Testis (tissue), 2 donors: ENCODE measurements around the gene OR9G1.

Experiments
- POLR2A ChIP-seq: fragments of 450-650 bp; IDR thresholded peaks from one replicate; pipeline ENCODE4 v1.6.1; 2017; ENCODE audit warnings: antibody characterized with exemption, mild to moderate bottlenecking, moderate library complexity
- TF ChIP-seq, protein P1 (sequence below), 3 experiments: fragments of 450-650 bp in 2 of 3; fragments of 200-600 bp in 1 of 3; sonication (generic) in 1 of 3; IDR thresholded peaks; one replicate each; pipeline ENCODE4 v1.5.1; 2016 to 2019; ENCODE audit warnings: antibody characterized with exemption in 3 of 3, mild to moderate bottlenecking in 2 of 3, moderate library complexity in 1 of 3

DNA sequence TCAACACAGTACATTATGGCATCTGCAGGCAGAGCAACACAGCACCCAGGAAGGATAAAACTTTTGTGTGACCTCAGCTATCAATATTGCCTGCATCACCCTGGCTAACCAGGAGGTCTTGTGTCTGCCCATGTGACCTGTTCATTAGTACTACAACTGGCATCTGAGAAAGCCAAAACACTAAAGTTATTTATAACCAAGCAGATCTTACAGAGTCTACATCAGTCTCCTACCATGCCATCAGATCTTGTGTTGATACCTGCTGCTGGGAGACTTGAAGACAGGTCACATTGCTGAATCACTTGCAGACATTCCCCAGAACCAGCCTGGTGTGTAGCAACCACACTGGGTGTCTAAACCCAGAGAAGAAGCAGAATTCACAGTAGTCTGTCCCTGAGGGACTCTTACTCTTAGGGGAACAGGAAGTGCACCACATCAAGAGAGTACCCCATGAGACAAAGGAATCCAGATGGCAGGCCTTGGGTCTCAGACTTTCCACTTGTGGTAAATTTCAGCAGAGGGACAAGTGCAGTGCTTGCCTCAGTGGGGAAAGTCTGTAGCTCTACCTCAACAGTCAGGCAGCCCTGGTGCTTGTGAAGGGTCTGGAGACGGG, 7.0 kb downstream of the OR9G1 start:
- TF ChIP-seq, protein P1, sequence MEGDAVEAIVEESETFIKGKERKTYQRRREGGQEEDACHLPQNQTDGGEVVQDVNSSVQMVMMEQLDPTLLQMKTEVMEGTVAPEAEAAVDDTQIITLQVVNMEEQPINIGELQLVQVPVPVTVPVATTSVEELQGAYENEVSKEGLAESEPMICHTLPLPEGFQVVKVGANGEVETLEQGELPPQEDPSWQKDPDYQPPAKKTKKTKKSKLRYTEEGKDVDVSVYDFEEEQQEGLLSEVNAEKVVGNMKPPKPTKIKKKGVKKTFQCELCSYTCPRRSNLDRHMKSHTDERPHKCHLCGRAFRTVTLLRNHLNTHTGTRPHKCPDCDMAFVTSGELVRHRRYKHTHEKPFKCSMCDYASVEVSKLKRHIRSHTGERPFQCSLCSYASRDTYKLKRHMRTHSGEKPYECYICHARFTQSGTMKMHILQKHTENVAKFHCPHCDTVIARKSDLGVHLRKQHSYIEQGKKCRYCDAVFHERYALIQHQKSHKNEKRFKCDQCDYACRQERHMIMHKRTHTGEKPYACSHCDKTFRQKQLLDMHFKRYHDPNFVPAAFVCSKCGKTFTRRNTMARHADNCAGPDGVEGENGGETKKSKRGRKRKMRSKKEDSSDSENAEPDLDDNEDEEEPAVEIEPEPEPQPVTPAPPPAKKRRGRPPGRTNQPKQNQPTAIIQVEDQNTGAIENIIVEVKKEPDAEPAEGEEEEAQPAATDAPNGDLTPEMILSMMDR (IDR thresholded peaks at IDR 0.05) = no peak
- TF ChIP-seq POLR2A = no peak
